Activated T-cell treated with anti-CD3 and anti-CD28 coated beads for 48 hours (primary cell): ENCODE measurements around the gene HSD17B7.
"Not testable (repeated sequence)": the region's sequence is repeated elsewhere in the genome, so short reads cannot be mapped to it uniquely, and the experiment has no call there.

Experiments used
- DNase-seq: peaks from one replicate; pipeline ENCODE4 v3.0.0-alpha.2; 2020; ENCODE audit warnings: low read depth

Gene HSD17B7

GRCh38 chr1:162790303-162790984 lies at the start of gene HSD17B7:
HSD17B7 (plus strand) TSS chr1:162790702; CDS start chr1:162790801, 99 bp downstream.
- peak; percentile 65 for DNase-seq

GRCh38 chr1:162740755-162741154 lies 49.7 kb upstream of the HSD17B7 start:
- no peak for DNase-seq

- DNase-seq: no peak
Observed at GRCh38 chr1:162741574-162741973, 48.9 kb upstream of the HSD17B7 start.

- not testable (repeated sequence) for DNase-seq
Observed at GRCh38 chr1:162746264-162746942, 44.1 kb upstream of the HSD17B7 start.

GRCh38 chr1:162753001-162753658 lies 37.4 kb upstream of the HSD17B7 start:
- DNase-seq: no peak

GRCh38 chr1:162753998-162754585 lies 36.4 kb upstream of the HSD17B7 start:
- DNase-seq: no peak

- no peak for DNase-seq
Observed at GRCh38 chr1:162755306-162755705, 35.2 kb upstream of the HSD17B7 start.

GRCh38 chr1:162756523-162756922 lies 34.0 kb upstream of the HSD17B7 start:
- no peak for DNase-seq

- no peak for DNase-seq
Observed at GRCh38 chr1:162757476-162757875, 33.0 kb upstream of the HSD17B7 start.

GRCh38 chr1:162765788-162766187 lies 24.7 kb upstream of the HSD17B7 start:
- no peak for DNase-seq

- no peak for DNase-seq
Observed at GRCh38 chr1:162772571-162773154, 17.8 kb upstream of the HSD17B7 start.

- no peak for DNase-seq
Observed at GRCh38 chr1:162774007-162774406, 16.5 kb upstream of the HSD17B7 start.

GRCh38 chr1:162779043-162779442 lies 11.5 kb upstream of the HSD17B7 start:
- no peak for DNase-seq

- DNase-seq: no peak
Observed at GRCh38 chr1:162782671-162783070, 7.8 kb upstream of the HSD17B7 start.

- DNase-seq: not testable (repeated sequence)
Observed at GRCh38 chr1:162784926-162785325, 5.6 kb upstream of the HSD17B7 start.

- not testable (repeated sequence) for DNase-seq
Observed at GRCh38 chr1:162788783-162789182, 1.7 kb upstream of the HSD17B7 start.

- not testable (repeated sequence) for DNase-seq
Observed at GRCh38 chr1:162790985-162791357, 469 bp downstream of the HSD17B7 start.

- DNase-seq: not testable (repeated sequence)
Observed at GRCh38 chr1:162794284-162794683, 3.8 kb downstream of the HSD17B7 start.

- DNase-seq: not testable (repeated sequence)
Observed at GRCh38 chr1:162796617-162797279, 6.2 kb downstream of the HSD17B7 start.

GRCh38 chr1:162799995-162800830 lies 9.7 kb downstream of the HSD17B7 start:
- not testable (repeated sequence) for DNase-seq

GRCh38 chr1:162807503-162807902 lies 17.0 kb downstream of the HSD17B7 start:
- DNase-seq: not testable (repeated sequence)
